SK-N-SH (cell line): Measurements from ENCODE around the gene MN1. TPM values are rescaled to one million over a fixed set of nuclear protein-coding genes. Genes with fewer than 3 reads are reported as not detected.

Source experiments
- CTCF ChIA-PET: fragments of 300-600, 350-600 bp; formaldehyde crosslinking; extraction: SDS; loops from one replicate; lab custom pipeline; 2021; lab: Yijun Ruan, JAX
- POLR2A ChIA-PET: fragments of 350-600 bp; sonication (Branson Sonifier 250); formaldehyde crosslinking; extraction: SDS; loops from one replicate; lab custom pipeline; 2020; ENCODE audit warnings: antibody characterized with exemption, inconsistent platforms; lab: Yijun Ruan, JAX
- DNase-seq: peaks from one replicate; pipeline ENCODE4 v3.0.0; 2012
- H2AFZ ChIP-seq: fragments of 200-600 bp; sonication (generic); 2 replicates; pipeline ENCODE4 v1.8.1; 2016; ENCODE audit warnings: antibody characterized with exemption, mild to moderate bottlenecking, low read depth
- H3F3A ChIP-seq: fragments of 200-600 bp; sonication (generic); replicated peaks from 2 replicates; pipeline ENCODE3; 2016; ENCODE audit warnings: antibody characterized with exemption, mild to moderate bottlenecking; ENCODE audit not compliant: insufficient read depth
- H3K27ac ChIP-seq, 2 experiments: fragments of 200-500 bp in 1 of 2; fragments of 200-600 bp in 1 of 2; sonication (Bioruptor generic) in 1 of 2; sonication (generic), shearing (Covaris generic) in 1 of 2; 2 replicates each; pipeline versions ENCODE4 v1.5.1 to v1.6.1; 2014 to 2016; ENCODE audit warnings: low read depth in 2 of 2, inconsistent platforms in 1 of 2, low read length in 1 of 2, mild to moderate bottlenecking in 1 of 2, mixed read lengths in 1 of 2
- H3K27me3 ChIP-seq: fragments of 200-600 bp; sonication (generic), shearing (Covaris generic); 2 replicates; pipeline ENCODE4 v1.6.1; 2016; ENCODE audit warnings: mixed run types; ENCODE audit not compliant: insufficient read depth
- H3K36me3 ChIP-seq, 2 experiments: fragments of 200-500 bp in 1 of 2; fragments of 200-600 bp in 1 of 2; sonication (Bioruptor generic) in 1 of 2; sonication (generic) in 1 of 2; replicated peaks in 1 of 2; 2 replicates each; pipeline versions ENCODE3 to v1.5.1; 2014 to 2016; ENCODE audit warnings: low read length in 1 of 2, mild to moderate bottlenecking in 1 of 2; ENCODE audit not compliant: insufficient read depth in 2 of 2, control insufficient read depth in 1 of 2
- H3K4me1 ChIP-seq, 2 experiments: fragments of 200-500 bp in 1 of 2; fragments of 200-600 bp in 1 of 2; sonication (Bioruptor generic) in 1 of 2; sonication (generic), shearing (Covaris generic) in 1 of 2; 2 replicates each; pipeline versions ENCODE4 v1.5.1 to v1.6.1; 2014 to 2016; ENCODE audit warnings: low read depth in 1 of 2, low read length in 1 of 2, mixed run types in 1 of 2; ENCODE audit not compliant: insufficient read depth in 2 of 2, control insufficient read depth in 1 of 2
- H3K4me2 ChIP-seq: fragments of 200-600 bp; sonication (generic), shearing (Covaris generic); 2 replicates; pipeline ENCODE4 v1.6.1; 2017; ENCODE audit warnings: mixed run types
- H3K4me3 ChIP-seq, 2 experiments: fragments of 200-500 bp in 1 of 2; fragments of 200-600 bp in 1 of 2; sonication (Bioruptor generic) in 1 of 2; sonication (generic), shearing (Covaris generic) in 1 of 2; 2 replicates each; pipeline versions ENCODE4 v1.5.1 to v1.8.1; 2014 to 2016; ENCODE audit warnings: low read depth in 2 of 2, inconsistent platforms in 1 of 2, low read length in 1 of 2, mild to moderate bottlenecking in 1 of 2, mixed read lengths in 1 of 2, moderate library complexity in 1 of 2
- H3K79me2 ChIP-seq: fragments of 200-600 bp; sonication (generic); 2 replicates; pipeline ENCODE4 v1.8.1; 2017; ENCODE audit warnings: mild to moderate bottlenecking; ENCODE audit not compliant: insufficient read depth
- H3K9ac ChIP-seq: fragments of 200-600 bp; sonication (generic); 2 replicates; pipeline ENCODE4 v1.6.1; 2017; ENCODE audit warnings: mixed run types
- H3K9me2 ChIP-seq: fragments of 200-600 bp; sonication (generic); 2 replicates; pipeline ENCODE4 v1.6.1; 2017; ENCODE audit warnings: mixed run types
- H3K9me3 ChIP-seq: fragments of 200-600 bp; sonication (generic); 2 replicates; pipeline ENCODE4 v1.6.1; 2017; ENCODE audit warnings: mixed run types, mild to moderate bottlenecking, moderate library complexity
- H4K20me1 ChIP-seq: fragments of 200-600 bp; sonication (generic); 2 replicates; pipeline ENCODE4 v1.6.1; 2017; ENCODE audit warnings: mild to moderate bottlenecking, mixed run types; ENCODE audit not compliant: insufficient read depth
- EZH2phosphoT487 ChIP-seq: fragments of 200-600 bp; sonication (generic); IDR thresholded peaks from 2 replicates; pipeline ENCODE4 v1.6.1; 2017; ENCODE audit warnings: low read depth, mixed run types, mild to moderate bottlenecking, antibody characterized with exemption, moderate library complexity, borderline replicate concordance
- FOSL2 ChIP-seq: IDR thresholded peaks from 2 replicates; pipeline ENCODE4 v1.4.0; 2012; ENCODE audit warnings: low read depth, mild to moderate bottlenecking, moderate library complexity, borderline replicate concordance
- FOXJ3 ChIP-seq: sonication (generic); formaldehyde crosslinking; IDR thresholded peaks from 2 replicates; pipeline ENCODE4 v1.5.1; 2020; ENCODE audit warnings: mild to moderate bottlenecking, missing genetic modification reagents
- FOXM1 ChIP-seq: IDR thresholded peaks from 2 replicates; pipeline ENCODE4 v1.4.0; 2012; ENCODE audit warnings: low read depth, mild to moderate bottlenecking
- GATA2 ChIP-seq: sonication (generic); formaldehyde crosslinking; IDR thresholded peaks from 2 replicates; pipeline ENCODE4 v1.5.0; 2020; ENCODE audit warnings: mild to moderate bottlenecking, missing genetic modification reagents
- JUND ChIP-seq: IDR thresholded peaks from 2 replicates; pipeline ENCODE4 v1.4.0; 2012
- MXI1 ChIP-seq: IDR thresholded peaks from 2 replicates; pipeline ENCODE4 v1.6.1; 2012; ENCODE audit warnings: mild to moderate bottlenecking, low read depth, low read length, improper control_type of control experiment
- NFIC ChIP-seq: IDR thresholded peaks from 2 replicates; pipeline ENCODE4 v1.4.0; 2012; ENCODE audit warnings: borderline replicate concordance
- NRF1 ChIP-seq: IDR thresholded peaks from 2 replicates; pipeline ENCODE4 v1.6.1; 2012; ENCODE audit warnings: low read depth, mild to moderate bottlenecking, low read length
- POLR2AphosphoS5 ChIP-seq: IDR thresholded peaks from 2 replicates; pipeline ENCODE4 v1.6.1; 2012; ENCODE audit warnings: low read depth, low read length
- RAD21 ChIP-seq: IDR thresholded peaks from 2 replicates; pipeline ENCODE4 v1.6.1; 2012; ENCODE audit warnings: mild to moderate bottlenecking, low read length
- RFX5 ChIP-seq: IDR thresholded peaks from 2 replicates; pipeline ENCODE4 v1.6.1; 2012; ENCODE audit warnings: mild to moderate bottlenecking, improper control_type of control experiment, low read length
- TAF1 ChIP-seq: IDR thresholded peaks from 2 replicates; pipeline ENCODE4 v1.6.1; 2012; ENCODE audit warnings: low read depth, mild to moderate bottlenecking, low read length, moderate library complexity, borderline replicate concordance
- TCF12 ChIP-seq: IDR thresholded peaks from 2 replicates; pipeline ENCODE4 v1.4.0; 2012
- TEAD4 ChIP-seq: IDR thresholded peaks from 2 replicates; pipeline ENCODE4 v1.4.0; 2012; ENCODE audit warnings: mild to moderate bottlenecking, borderline replicate concordance; ENCODE audit not compliant: insufficient read depth
- USF2 ChIP-seq: fragments of 150-350 bp; IDR thresholded peaks from 2 replicates; pipeline ENCODE4 v1.6.1; 2017; ENCODE audit warnings: antibody characterized with exemption, low read length, low read depth, borderline replicate concordance
- YY1 ChIP-seq: IDR thresholded peaks from 2 replicates; pipeline ENCODE4 v1.4.0; 2012; ENCODE audit warnings: low read depth, mild to moderate bottlenecking
- ZBTB33 ChIP-seq: IDR thresholded peaks from 2 replicates; pipeline ENCODE4 v1.4.0; 2012; ENCODE audit warnings: low read depth, borderline replicate concordance
- WGBS: methylation state at CpG from one replicate; pipeline ENCODE4 v1.1.6; 2017; ENCODE audit warnings: low lambda C conversion rate; 5-methylcytosine and 5-hydroxymethylcytosine counted together
- polyA plus RNA-seq, 3 experiments: library from polyadenylated mRNA; depleted of rRNA; stranded (reverse); fragments of >200 nt; gene quantifications; 2 replicates each; pipeline ENCODE4 v1.2.3, GENCODE V29; 2012
- TF ChIP-seq, protein P1 (sequence below): IDR thresholded peaks from 2 replicates; pipeline ENCODE4 v1.4.0; 2012; ENCODE audit warnings: low read depth
- TF ChIP-seq, protein P2 (sequence below): IDR thresholded peaks from 2 replicates; pipeline ENCODE4 v1.4.0; 2012; ENCODE audit warnings: low read depth, borderline replicate concordance

The MN1 gene
- polyA plus RNA-seq, 1 of the 3 experiments (the other 2 are of a cell fraction): 0.20 TPM

GRCh38 chr22:27754247-27754887 is 47.2 kb downstream of the MN1 start:
- Histone ChIP-seq H3K27me3 (no peaks in the 10 kb centered on the region; the same call in 1 of the 2 replicates), H3K36me3 (no peaks in the 10 kb centered on the region), H3K79me2 (no peaks in the 10 kb centered on the region), H3F3A (no peaks in the 10 kb centered on the region), H3K4me1 (peaks cover 0 to under 1% of the 10 kb centered on the region in 2 experiments; a peak in 2 of 4 replicates), H3K9me3 (no peaks in the 10 kb centered on the region), H4K20me1 (no peaks in the 10 kb centered on the region), H3K4me3 (no peak overlapping the region), H3K27ac (no peak overlapping the region), H3K4me2 (no peak overlapping the region), H2AFZ (no peak overlapping the region), H3K9me2 (no peaks in the 10 kb centered on the region), H3K9ac (no peak overlapping the region)
- TF ChIP-seq FOXJ3 (no peak), FOXM1 (no peak)
- CTCF ChIA-PET: no interaction called here
- 76% methylated on average over 9 of the region's 19 CpGs for WGBS
- POLR2A ChIA-PET: no interaction called here
- DNase-seq: no peak

- no peak overlapping the region for H2AFZ ChIP-seq
- H3K79me2 ChIP-seq: no peaks in the 10 kb centered on the region
- no peaks in the 10 kb centered on the region for H3F3A ChIP-seq
- H3K4me1 ChIP-seq: peaks cover 7 to 10% of the 10 kb centered on the region in 2 experiments; a peak in 3 of 4 replicates
- no peaks in the 10 kb centered on the region for H3K36me3 ChIP-seq
- H3K4me3 ChIP-seq: no peak overlapping the region
- H3K4me2 ChIP-seq: no peak overlapping the region
- CTCF ChIA-PET: interaction anchor here (1.1 kb wide), 1 partner anchor 184 kb away, joined by 3 read pairs; no protein-coding TSS in a partner anchor
- no peaks in the 10 kb centered on the region for H3K9me2 ChIP-seq
- no peaks in the 10 kb centered on the region for H4K20me1 ChIP-seq
- no peaks in the 10 kb centered on the region for H3K9me3 ChIP-seq
- POLR2A ChIA-PET: no interaction called here
- no peak overlapping the region for H3K27ac ChIP-seq
- DNase-seq: no peak
- TF ChIP-seq NRF1: no peak
- TF ChIP-seq FOSL2: no peak
- no peak for TF ChIP-seq POLR2AphosphoS5
- TF ChIP-seq GATA2 (CRISPR knock-in tag): no peak
- no peak for TF ChIP-seq TEAD4
- TF ChIP-seq NFIC: no peak
- TF ChIP-seq USF2: no peak
- no peak for TF ChIP-seq RFX5
- TF ChIP-seq, protein P1, sequence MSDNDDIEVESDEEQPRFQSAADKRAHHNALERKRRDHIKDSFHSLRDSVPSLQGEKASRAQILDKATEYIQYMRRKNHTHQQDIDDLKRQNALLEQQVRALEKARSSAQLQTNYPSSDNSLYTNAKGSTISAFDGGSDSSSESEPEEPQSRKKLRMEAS: no peak
- TF ChIP-seq TAF1: no peak
- TF ChIP-seq TCF12: no peak
- TF ChIP-seq MXI1: no peak
- TF ChIP-seq EZH2phosphoT487: no peak
- TF ChIP-seq YY1: no peak
- no peak for TF ChIP-seq JUND
- TF ChIP-seq, protein P2, sequence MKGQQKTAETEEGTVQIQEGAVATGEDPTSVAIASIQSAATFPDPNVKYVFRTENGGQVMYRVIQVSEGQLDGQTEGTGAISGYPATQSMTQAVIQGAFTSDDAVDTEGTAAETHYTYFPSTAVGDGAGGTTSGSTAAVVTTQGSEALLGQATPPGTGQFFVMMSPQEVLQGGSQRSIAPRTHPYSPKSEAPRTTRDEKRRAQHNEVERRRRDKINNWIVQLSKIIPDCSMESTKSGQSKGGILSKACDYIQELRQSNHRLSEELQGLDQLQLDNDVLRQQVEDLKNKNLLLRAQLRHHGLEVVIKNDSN: no peak
- TF ChIP-seq FOXM1: no peak
- TF ChIP-seq FOXJ3: no peak
- TF ChIP-seq ZBTB33: no peak
- TF ChIP-seq RAD21: no peak
- 64% methylated on average over 2 of the region's 4 CpGs for whole genome bisulfite sequencing
- H3K27me3 ChIP-seq: no peaks in the 10 kb centered on the region; the same call in 1 of the 2 replicates
- H3K9ac ChIP-seq: no peak overlapping the region
Observed at GRCh38 chr22:27752771-27753170, 48.8 kb downstream of the MN1 start.
